ENCODE results near the gene KNDC1. TPM values are rescaled to one million over a fixed set of nuclear protein-coding genes. Genes with fewer than 3 reads are reported as not detected.

KNDC1 gene
- total RNA-seq, 4 donors from 2014 or later: 0.19 to 0.59 (median 0.39) TPM

GRCh38 chr10:133151543-133151972 is 8.5 kb upstream of the KNDC1 start:
- WGBS, 2 donors: 26 to 41% methylated on average over 9 of the region's 9 CpGs
- intact Hi-C loops (cut with DNase I; ENCODE audit: low total_unique reads): no loop called here

GRCh38 chr10:133154411-133154810 is 5.6 kb upstream of the KNDC1 start:
- 73 to 79% methylated on average over 4 of the region's 4 CpGs for WGBS, 2 donors
- peak in 1 of 2 donors; percentile 65 for DNase-seq (ENCODE audit: low spot score in 2 of 2)
- TF ChIP-seq CTCF (IDR thresholded peaks at IDR 0.05) (no peak), POLR2A (IDR thresholded peaks at IDR 0.05) (no peak)
- intact Hi-C loops (cut with DNase I; ENCODE audit: low total_unique reads): no loop called here
- H3K4me3 ChIP-seq (ENCODE audit: low read depth, poor library complexity, severe bottlenecking): no peak overlapping the region

More at GRCh38 chr10:133151543-133151972, 8.5 kb upstream of the KNDC1 start:
- peak in 1 of 2 donors; percentile 48 for DNase-seq (ENCODE audit: low spot score in 2 of 2)
- TF ChIP-seq POLR2A (IDR thresholded peaks at IDR 0.05) (no peak), CTCF (IDR thresholded peaks at IDR 0.05) (no peak)
- no peak overlapping the region for H3K4me3 ChIP-seq (ENCODE audit: low read depth, poor library complexity, severe bottlenecking)

GRCh38 chr10:133154996-133155778 is 4.8 kb upstream of the KNDC1 start:
- TF ChIP-seq POLR2A (IDR thresholded peaks at IDR 0.05) (no peak), CTCF (IDR thresholded peaks at IDR 0.05) (no peak)
- 87 to 91% methylated on average over 30 of the region's 30 CpGs for WGBS, 2 donors
- intact Hi-C loops (cut with DNase I; ENCODE audit: low total_unique reads): no loop called here
- no peak overlapping the region for H3K4me3 ChIP-seq (ENCODE audit: low read depth, poor library complexity, severe bottlenecking)
- peak in 1 of 2 donors; percentile 78 for DNase-seq (ENCODE audit: low spot score in 2 of 2)

GRCh38 chr10:133156674-133157579 is 3.1 kb upstream of the KNDC1 start:
- TF ChIP-seq CTCF (IDR thresholded peaks at IDR 0.05) (no peak), POLR2A (IDR thresholded peaks at IDR 0.05) (no peak)
- H3K4me3 ChIP-seq (ENCODE audit: low read depth, poor library complexity, severe bottlenecking): no peak overlapping the region
- peak in 1 of 2 donors; percentile 65 for DNase-seq (ENCODE audit: low spot score in 2 of 2)
- intact Hi-C loops (cut with DNase I; ENCODE audit: low total_unique reads): no loop called here
- 63 to 68% methylated on average over 24 of the region's 24 CpGs for WGBS, 2 donors

GRCh38 chr10:133157662-133158436 is 2.2 kb upstream of the KNDC1 start:
- H3K4me3 ChIP-seq (ENCODE audit: low read depth, poor library complexity, severe bottlenecking): no peak overlapping the region
- TF ChIP-seq POLR2A (IDR thresholded peaks at IDR 0.05): no peak
- no peak for TF ChIP-seq CTCF (IDR thresholded peaks at IDR 0.05)
- 67 to 71% methylated on average over 32 to 33 of the region's 34 CpGs for WGBS, 2 donors
- DNase-seq (ENCODE audit: low spot score in 2 of 2): peak in 1 of 2 donors; percentile 81
- intact Hi-C loops (cut with DNase I; ENCODE audit: low total_unique reads): no loop called here
